NCI-H82 (cell line): ENCODE data around the gene HTD2.

Experiments
- DNase-seq: peaks from one replicate; lab custom pipeline; 2025; lab: John Stamatoyannopoulos, UW

The HTD2 gene

DNA sequence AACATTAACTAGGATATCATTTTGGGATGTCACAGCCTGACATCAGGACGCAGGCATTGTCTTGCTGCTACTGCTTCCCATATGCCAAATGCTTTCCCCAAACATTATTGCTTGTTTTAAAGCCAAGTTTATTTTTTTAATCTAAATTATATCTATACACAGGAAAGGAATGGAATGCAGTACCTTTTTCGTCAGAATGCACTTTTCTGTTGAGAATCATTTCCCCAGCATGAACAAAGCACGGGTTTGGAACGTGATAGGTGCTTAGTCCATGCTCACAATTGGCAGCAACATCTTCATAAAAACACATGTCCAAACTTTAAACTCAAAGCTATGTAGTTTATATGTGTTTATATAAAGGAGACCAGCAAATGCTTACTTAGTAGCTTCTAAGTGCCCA is 52.5 kb downstream of the HTD2 start:
- no peak for DNase-seq

GRCh38 chr3:58359621-58360020 is 53.3 kb downstream of the HTD2 start:
- DNase-seq: no peak

DNA sequence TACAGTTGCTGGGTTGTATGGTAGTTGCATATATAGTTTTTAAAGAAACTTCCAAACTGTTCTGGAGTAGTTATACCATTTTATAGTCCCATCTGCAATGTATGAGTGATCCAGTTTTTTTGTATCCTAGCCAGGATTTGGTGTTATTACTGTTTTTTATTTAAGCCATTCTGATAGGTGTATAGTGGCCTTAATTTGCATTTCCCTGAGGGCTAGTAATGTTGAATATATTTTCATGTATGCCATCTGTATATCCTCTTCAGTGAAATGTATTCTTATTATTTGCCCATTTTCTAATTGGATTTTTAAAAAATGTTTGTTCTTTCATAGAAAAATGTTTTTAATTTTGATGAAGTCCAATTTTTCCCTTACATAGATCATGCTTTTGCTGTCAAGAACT is 55.5 kb downstream of the HTD2 start:
- DNase-seq: no peak

- DNase-seq: no peak
Observed at GRCh38 chr3:58366699-58367098, 60.4 kb downstream of the HTD2 start.

DNA sequence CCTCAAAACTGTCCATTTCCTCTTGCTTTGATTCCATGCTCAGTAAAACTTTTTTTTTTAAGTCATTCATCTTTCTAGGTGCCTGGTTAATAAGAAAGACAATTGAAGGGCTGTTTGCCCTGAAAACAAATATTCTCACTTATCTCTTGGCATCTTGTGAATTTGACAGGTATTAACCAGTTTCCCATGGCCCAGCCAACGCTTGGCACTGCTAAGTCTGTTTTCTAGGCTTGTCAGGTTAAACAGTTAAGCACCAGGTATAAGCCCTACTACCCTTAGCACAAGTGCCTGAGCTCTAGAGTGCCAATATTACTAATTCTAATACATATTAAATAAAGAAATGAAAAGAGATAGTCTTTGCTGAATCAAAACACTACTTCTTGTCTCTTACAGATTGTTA is 62.7 kb downstream of the HTD2 start:
- DNase-seq: no peak
